Ovary (tissue), 3 donors: ENCODE data around the gene SHISA7.

Experiments
- EP300 ChIP-seq: sonication (generic); formaldehyde crosslinking; IDR thresholded peaks from one replicate; pipeline ENCODE4 v1.6.1; 2017; ENCODE audit warnings: antibody characterized with exemption
- POLR2A ChIP-seq: fragments of 450-650 bp; IDR thresholded peaks from one replicate; pipeline ENCODE4 v1.6.1; 2017; ENCODE audit warnings: antibody characterized with exemption, mild to moderate bottlenecking, moderate library complexity
- TF ChIP-seq, protein P1 (sequence below), 3 donors: fragments of 450-650 bp in 2 of 3; fragments of 200-600 bp in 1 of 3; IDR thresholded peaks; one replicate each; pipeline versions ENCODE4 v1.5.1 to v1.8.0; 2016 to 2022; ENCODE audit warnings: antibody characterized with exemption in 3 of 3, mild to moderate bottlenecking in 1 of 3
- donor health status: DM: no; HTN: no; CAD: no.

DNA sequence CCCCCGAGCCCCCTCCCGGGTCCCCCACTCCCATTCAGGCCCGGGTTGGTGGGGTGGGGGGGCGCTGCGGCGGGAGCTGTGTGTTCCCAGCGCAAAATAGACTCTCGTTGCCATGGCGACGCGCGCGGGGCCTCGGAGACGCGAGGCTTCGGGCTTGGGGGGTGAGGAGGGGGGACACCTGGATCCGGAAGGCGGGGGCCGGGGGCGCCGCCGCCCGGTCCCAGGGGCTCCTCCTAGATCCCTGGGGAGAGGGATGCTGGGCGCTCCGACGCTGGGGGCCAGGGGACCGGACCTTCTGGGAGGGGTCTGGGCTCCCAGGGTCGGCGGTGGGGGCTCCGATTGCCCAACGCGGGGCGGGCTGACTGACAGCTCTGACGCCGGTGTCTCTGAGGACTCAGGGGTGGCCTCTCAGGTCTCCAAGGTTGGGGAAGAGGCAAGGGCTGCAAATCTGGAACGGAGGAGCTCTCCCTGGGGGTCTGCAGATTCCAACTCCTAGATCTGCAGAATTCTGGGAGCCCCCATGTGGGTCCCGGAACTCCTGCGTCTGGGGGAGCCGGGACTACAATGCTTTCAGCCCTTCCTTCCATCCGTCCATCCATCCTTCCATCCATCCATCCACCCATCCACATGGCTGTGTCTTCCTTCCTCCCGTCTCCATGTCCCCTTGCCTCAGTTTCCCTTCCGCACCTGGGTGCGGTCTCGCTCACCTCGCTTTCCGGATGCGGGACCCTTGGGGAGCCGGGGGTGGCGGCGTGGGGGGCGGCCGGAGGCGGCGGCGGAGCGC, 9.1 kb upstream of the SHISA7 start:
- TF ChIP-seq EP300, result no peak
- TF ChIP-seq, protein P1, sequence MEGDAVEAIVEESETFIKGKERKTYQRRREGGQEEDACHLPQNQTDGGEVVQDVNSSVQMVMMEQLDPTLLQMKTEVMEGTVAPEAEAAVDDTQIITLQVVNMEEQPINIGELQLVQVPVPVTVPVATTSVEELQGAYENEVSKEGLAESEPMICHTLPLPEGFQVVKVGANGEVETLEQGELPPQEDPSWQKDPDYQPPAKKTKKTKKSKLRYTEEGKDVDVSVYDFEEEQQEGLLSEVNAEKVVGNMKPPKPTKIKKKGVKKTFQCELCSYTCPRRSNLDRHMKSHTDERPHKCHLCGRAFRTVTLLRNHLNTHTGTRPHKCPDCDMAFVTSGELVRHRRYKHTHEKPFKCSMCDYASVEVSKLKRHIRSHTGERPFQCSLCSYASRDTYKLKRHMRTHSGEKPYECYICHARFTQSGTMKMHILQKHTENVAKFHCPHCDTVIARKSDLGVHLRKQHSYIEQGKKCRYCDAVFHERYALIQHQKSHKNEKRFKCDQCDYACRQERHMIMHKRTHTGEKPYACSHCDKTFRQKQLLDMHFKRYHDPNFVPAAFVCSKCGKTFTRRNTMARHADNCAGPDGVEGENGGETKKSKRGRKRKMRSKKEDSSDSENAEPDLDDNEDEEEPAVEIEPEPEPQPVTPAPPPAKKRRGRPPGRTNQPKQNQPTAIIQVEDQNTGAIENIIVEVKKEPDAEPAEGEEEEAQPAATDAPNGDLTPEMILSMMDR (IDR thresholded peaks at IDR 0.05), result no peak
- TF ChIP-seq POLR2A, result no peak
